ENCODE data around the gene CCDC88C. TPM values are rescaled to one million over a fixed set of nuclear protein-coding genes. Genes with fewer than 3 reads are reported as not detected.

The CCDC88C gene
- total and polyA plus RNA-seq, 2 donors (not counting 3 experiments of a cell fraction or from before 2014, with no cell fraction given): 11.4 to 52.1 TPM

DNA sequence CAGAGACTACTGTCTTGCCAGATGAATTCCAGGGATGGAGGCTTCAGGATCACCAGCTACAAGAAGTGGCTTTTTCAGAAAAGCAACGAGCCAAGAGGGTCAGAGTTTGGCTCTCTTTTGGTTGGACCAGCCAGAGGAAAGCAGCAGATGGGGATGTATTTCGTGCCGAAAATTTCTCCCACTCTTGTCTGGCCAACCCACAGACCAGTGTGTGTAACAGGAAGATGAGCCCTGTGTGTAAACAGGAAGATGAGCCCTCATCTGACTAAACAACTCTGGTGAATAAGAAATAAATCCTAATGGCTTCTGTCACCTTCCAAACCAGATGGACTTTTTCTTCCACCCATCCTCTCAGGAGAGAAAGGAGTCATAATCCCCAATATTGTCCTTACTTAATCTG is 186.2 kb downstream of the CCDC88C start:
- Histone ChIP-seq H3K9me1 (replicated peaks; ENCODE audit: control insufficient read depth, extremely low read depth, insufficient read depth, low read length) (no peaks in the 10 kb centered on the region), H3K27ac (ENCODE audit: insufficient read depth, low read depth, low read length) (no peak overlapping the region), H3K4me3 (replicated peaks in 1 of 3; ENCODE audit: insufficient read depth in 1 of 3, low read depth in 1 of 3, low read length in 3 of 3) (no peak overlapping the region), H4K20me1 (replicated peaks; ENCODE audit: control insufficient read depth, extremely low read depth, insufficient read depth, low read length) (no peaks in the 10 kb centered on the region), H3K4me2 (ENCODE audit: insufficient read depth, low read length) (no peak overlapping the region), H3K79me2 (ENCODE audit: control insufficient read depth, insufficient read depth, low read length) (no peaks in the 10 kb centered on the region), H3K4me1 (ENCODE audit: control insufficient read depth, extremely low read depth, insufficient read depth, low read length) (peaks cover 10% of the 10 kb centered on the region), H2AFZ (ENCODE audit: low read depth, low read length) (no peak overlapping the region), H3K36me3 (ENCODE audit: control insufficient read depth in 2 of 2, extremely low read depth in 1 of 2, insufficient read depth in 2 of 2, low read length in 2 of 2) (no peaks in the 10 kb centered on the region), H3K9ac (replicated peaks; ENCODE audit: extremely low read depth, insufficient read depth, low read length) (no peak overlapping the region), H3K27me3 (ENCODE audit: control insufficient read depth in 2 of 2, insufficient read depth in 2 of 2, low read length in 2 of 2) (no peaks in the 10 kb centered on the region), H3K9me3 (replicated peaks; ENCODE audit: control insufficient read depth, insufficient read depth, low read length) (no peaks in the 10 kb centered on the region)
- DNase-seq (ENCODE audit: low read depth, low spot score) (no peak), FAIRE-seq (no peak)
- no TSS peak for BruUV-seq (replicated peaks)
- intact Hi-C loops (cut with micrococcal nuclease): no loop called here
- CTCF ChIA-PET: no interaction called here
- dilution Hi-C loops (cut with MboI; ENCODE audit: extremely low pct_ligation_motif_present, low sequenced_read_pairs): no loop called here
- TF ChIP-seq GATA2 (IDR thresholded peaks at IDR 0.05; ENCODE audit: insufficient read depth, insufficient read length, low read depth, low read length) (no peak), JUN (IDR thresholded peaks at IDR 0.05; ENCODE audit: borderline replicate concordance, insufficient read depth, insufficient read length, low read depth) (no peak), POLR2A (IDR thresholded peaks at IDR 0.05; ENCODE audit: low read depth, low read length) (no peak)
- TF ChIP-seq, protein P1, sequence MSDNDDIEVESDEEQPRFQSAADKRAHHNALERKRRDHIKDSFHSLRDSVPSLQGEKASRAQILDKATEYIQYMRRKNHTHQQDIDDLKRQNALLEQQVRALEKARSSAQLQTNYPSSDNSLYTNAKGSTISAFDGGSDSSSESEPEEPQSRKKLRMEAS (IDR thresholded peaks at IDR 0.05; ENCODE audit: insufficient read depth, insufficient read length): no peak
- POLR2A ChIA-PET: no interaction called here

DNA sequence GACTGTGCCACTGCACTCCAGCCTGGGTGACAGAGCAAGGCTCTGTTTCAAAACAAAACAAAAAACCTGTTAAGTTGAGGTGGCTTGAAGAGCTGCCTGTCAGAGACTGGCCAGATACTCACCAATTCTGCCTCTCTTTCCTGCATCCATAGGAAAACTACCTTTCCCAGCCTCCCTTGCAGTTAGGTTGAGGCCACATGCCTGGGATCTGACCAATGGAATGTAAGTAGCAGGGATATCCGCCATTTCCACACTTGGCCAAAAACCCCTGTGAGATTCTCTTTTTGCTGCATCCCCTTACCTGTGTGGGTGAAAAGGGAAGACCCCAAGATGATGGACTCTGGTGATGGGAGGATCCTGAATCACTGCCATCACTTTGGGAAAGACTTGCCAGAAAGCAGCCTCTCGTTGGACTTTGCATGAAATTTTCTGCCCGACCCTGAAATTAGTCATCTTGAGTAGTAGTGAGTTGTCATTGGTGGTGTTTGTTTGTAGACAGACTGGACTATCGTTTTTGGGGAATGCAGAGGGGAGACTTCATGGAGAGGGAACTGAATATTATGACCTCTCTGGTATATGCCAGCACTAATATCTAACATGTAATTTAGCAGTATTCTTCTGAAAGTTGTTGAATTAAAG is 187.1 kb downstream of the CCDC88C start:
- H3K4me1 ChIP-seq (ENCODE audit: control insufficient read depth, extremely low read depth, insufficient read depth, low read length): peaks cover 10% of the 10 kb centered on the region
- H3K4me3 ChIP-seq (replicated peaks in 1 of 3; ENCODE audit: insufficient read depth in 1 of 3, low read depth in 1 of 3, low read length in 3 of 3): no peak overlapping the region
- H3K36me3 ChIP-seq (ENCODE audit: control insufficient read depth in 2 of 2, extremely low read depth in 1 of 2, insufficient read depth in 2 of 2, low read length in 2 of 2): no peaks in the 10 kb centered on the region
- CTCF ChIA-PET: interaction anchor here (2.1 kb wide), 1 partner anchor 11 kb away, joined by 5 read pairs; no protein-coding TSS in a partner anchor
- no peaks in the 10 kb centered on the region for H3K79me2 ChIP-seq (ENCODE audit: control insufficient read depth, insufficient read depth, low read length)
- no peaks in the 10 kb centered on the region for H3K27me3 ChIP-seq (ENCODE audit: control insufficient read depth in 2 of 2, insufficient read depth in 2 of 2, low read length in 2 of 2)
- FAIRE-seq: no peak
- POLR2A ChIA-PET: no interaction called here
- no peaks in the 10 kb centered on the region for H4K20me1 ChIP-seq (replicated peaks; ENCODE audit: control insufficient read depth, extremely low read depth, insufficient read depth, low read length)
- no TSS peak for BruUV-seq (replicated peaks)
- H2AFZ ChIP-seq (ENCODE audit: low read depth, low read length): no peak overlapping the region
- no peak for DNase-seq (ENCODE audit: low read depth, low spot score)
- H3K9ac ChIP-seq (replicated peaks; ENCODE audit: extremely low read depth, insufficient read depth, low read length): no peak overlapping the region
- dilution Hi-C loops (cut with MboI; ENCODE audit: extremely low pct_ligation_motif_present, low sequenced_read_pairs) (no loop called here), intact Hi-C loops (cut with micrococcal nuclease) (no loop called here)
- H3K9me3 ChIP-seq (replicated peaks; ENCODE audit: control insufficient read depth, insufficient read depth, low read length): no peaks in the 10 kb centered on the region
- TF ChIP-seq POLR2AphosphoS5 (IDR thresholded peaks at IDR 0.05; ENCODE audit: insufficient read depth, low read depth, low read length) (no peak), FOS (IDR thresholded peaks at IDR 0.05; ENCODE audit: borderline replicate concordance, insufficient read depth, low read length) (no peak), GATA2 (IDR thresholded peaks at IDR 0.05; ENCODE audit: insufficient read depth, insufficient read length, low read depth, low read length) (no peak), JUN (IDR thresholded peaks at IDR 0.05; ENCODE audit: borderline replicate concordance, insufficient read depth, insufficient read length, low read depth) (no peak), MYC (IDR thresholded peaks at IDR 0.05; ENCODE audit: low read depth, low read length) (no peak), EZH2 (IDR thresholded peaks at IDR 0.05; ENCODE audit: borderline replicate concordance, low read depth, low read length, severe bottlenecking) (no peak), POLR2A (IDR thresholded peaks at IDR 0.05; ENCODE audit: low read depth, low read length) (no peak)
- TF ChIP-seq, protein P2, sequence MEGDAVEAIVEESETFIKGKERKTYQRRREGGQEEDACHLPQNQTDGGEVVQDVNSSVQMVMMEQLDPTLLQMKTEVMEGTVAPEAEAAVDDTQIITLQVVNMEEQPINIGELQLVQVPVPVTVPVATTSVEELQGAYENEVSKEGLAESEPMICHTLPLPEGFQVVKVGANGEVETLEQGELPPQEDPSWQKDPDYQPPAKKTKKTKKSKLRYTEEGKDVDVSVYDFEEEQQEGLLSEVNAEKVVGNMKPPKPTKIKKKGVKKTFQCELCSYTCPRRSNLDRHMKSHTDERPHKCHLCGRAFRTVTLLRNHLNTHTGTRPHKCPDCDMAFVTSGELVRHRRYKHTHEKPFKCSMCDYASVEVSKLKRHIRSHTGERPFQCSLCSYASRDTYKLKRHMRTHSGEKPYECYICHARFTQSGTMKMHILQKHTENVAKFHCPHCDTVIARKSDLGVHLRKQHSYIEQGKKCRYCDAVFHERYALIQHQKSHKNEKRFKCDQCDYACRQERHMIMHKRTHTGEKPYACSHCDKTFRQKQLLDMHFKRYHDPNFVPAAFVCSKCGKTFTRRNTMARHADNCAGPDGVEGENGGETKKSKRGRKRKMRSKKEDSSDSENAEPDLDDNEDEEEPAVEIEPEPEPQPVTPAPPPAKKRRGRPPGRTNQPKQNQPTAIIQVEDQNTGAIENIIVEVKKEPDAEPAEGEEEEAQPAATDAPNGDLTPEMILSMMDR (IDR thresholded peaks at IDR 0.05; ENCODE audit: extremely low read depth in 1 of 2, insufficient read depth in 1 of 2, low read depth in 1 of 2, low read length in 2 of 2): no peak
- TF ChIP-seq, protein P1 (IDR thresholded peaks at IDR 0.05; ENCODE audit: insufficient read depth, insufficient read length): no peak
- no peak overlapping the region for H3K4me2 ChIP-seq (ENCODE audit: insufficient read depth, low read length)
- no peaks in the 10 kb centered on the region for H3K9me1 ChIP-seq (replicated peaks; ENCODE audit: control insufficient read depth, extremely low read depth, insufficient read depth, low read length)
- H3K27ac ChIP-seq (ENCODE audit: insufficient read depth, low read depth, low read length): no peak overlapping the region

All from endothelial cell of umbilical vein (primary cell).